Right lobe of liver (tissue), 4 donors: ENCODE data around the gene CAV3.

Experiments used
- CTCF ChIP-seq, 4 donors: fragments of 200-600 bp in 3 of 4; fragments of 450-650 bp in 1 of 4; IDR thresholded peaks; one replicate each; pipeline versions ENCODE4 v1.5.1 to v1.8.0; 2016 to 2022; ENCODE audit warnings: antibody characterized with exemption in 4 of 4, mild to moderate bottlenecking in 2 of 4
- POLR2A ChIP-seq: fragments of 450-650 bp; IDR thresholded peaks from one replicate; pipeline ENCODE4 v1.6.1; 2017; ENCODE audit warnings: antibody characterized with exemption, mild to moderate bottlenecking
- donor health status: DM: no; HTN: no; CAD: no.
- donor health status: DM: no; HTN: no; CAD: no.
- donor health status: DM: no; HTN: yes; CAD: no.

- TF ChIP-seq CTCF (IDR thresholded peaks at IDR 0.05) (no peak), POLR2A (no peak)
These were observed 26.5 kb downstream of the CAV3 start for GRCh38 chr3:8760091-8760490.
